Osteoblast (primary cell): ENCODE measurements around the gene PRKCE. TPM values are rescaled to one million over a fixed set of nuclear protein-coding genes. Genes with fewer than 3 reads are reported as not detected.
A peak's percentile ranks its signal among the peaks of the same experiment; 100 is the strongest.

Source experiments
- DNase-seq: peaks from one replicate; pipeline ENCODE4 v3.0.0; 2011; ENCODE audit warnings: low spot score, mixed read lengths; ENCODE audit not compliant: insufficient read length; ENCODE audit errors: missing footprints
- H2AFZ ChIP-seq: 2 replicates; pipeline ENCODE4 v1.6.0; 2011; ENCODE audit warnings: mild to moderate bottlenecking, low read length
- H3K27ac ChIP-seq: 2 replicates; pipeline ENCODE4 v1.5.1; 2011; ENCODE audit warnings: mild to moderate bottlenecking, low read depth, low read length, moderate library complexity
- H3K27me3 ChIP-seq: 2 replicates; pipeline ENCODE4 v1.6.0; 2012; ENCODE audit warnings: mild to moderate bottlenecking, control low read depth, inconsistent platforms, low read length, moderate library complexity; ENCODE audit not compliant: insufficient read depth
- H3K36me3 ChIP-seq: 2 replicates; pipeline ENCODE4 v1.5.1; 2011; ENCODE audit warnings: mild to moderate bottlenecking, low read length, control low read depth, moderate library complexity; ENCODE audit not compliant: insufficient read depth
- H3K4me1 ChIP-seq: 2 replicates; pipeline ENCODE4 v1.5.1; 2011; ENCODE audit warnings: mild to moderate bottlenecking, low read length, control low read depth, moderate library complexity; ENCODE audit not compliant: insufficient read depth
- H3K4me2 ChIP-seq: 2 replicates; pipeline ENCODE4 v1.6.0; 2011; ENCODE audit warnings: mild to moderate bottlenecking, low read length; ENCODE audit not compliant: insufficient read depth
- H3K4me3 ChIP-seq: fragments of 200-600 bp; sonication (generic); 3 replicates; pipeline ENCODE4 v1.5.1; 2012; ENCODE audit warnings: mild to moderate bottlenecking, low read length, inconsistent platforms; ENCODE audit not compliant: insufficient read depth
- H3K79me2 ChIP-seq: 2 replicates; pipeline ENCODE4 v1.6.0; 2012; ENCODE audit warnings: mild to moderate bottlenecking, low read length, control low read depth, inconsistent platforms; ENCODE audit not compliant: insufficient read depth
- H3K9me3 ChIP-seq: 2 replicates; pipeline ENCODE4 v1.5.1; 2011; ENCODE audit warnings: low read depth, low read length, control low read depth
- H4K20me1 ChIP-seq: 2 replicates; pipeline ENCODE4 v1.6.0; 2012; ENCODE audit warnings: mild to moderate bottlenecking, low read length, control low read depth; ENCODE audit not compliant: insufficient read depth
- total RNA-seq: library from RNA; depleted of rRNA; stranded (reverse); fragments of >200 nt; gene quantifications from 2 replicates; pipeline ENCODE4 v1.2.3, GENCODE V29; 2012
- TF ChIP-seq, protein P1 (sequence below): IDR thresholded peaks from 2 replicates; pipeline ENCODE4 v1.5.1; 2011; ENCODE audit warnings: mild to moderate bottlenecking, low read depth, low read length, moderate library complexity; ENCODE audit errors: extremely low read depth

Gene PRKCE
- total RNA-seq, 1 donor, result 22.1 TPM

DNA sequence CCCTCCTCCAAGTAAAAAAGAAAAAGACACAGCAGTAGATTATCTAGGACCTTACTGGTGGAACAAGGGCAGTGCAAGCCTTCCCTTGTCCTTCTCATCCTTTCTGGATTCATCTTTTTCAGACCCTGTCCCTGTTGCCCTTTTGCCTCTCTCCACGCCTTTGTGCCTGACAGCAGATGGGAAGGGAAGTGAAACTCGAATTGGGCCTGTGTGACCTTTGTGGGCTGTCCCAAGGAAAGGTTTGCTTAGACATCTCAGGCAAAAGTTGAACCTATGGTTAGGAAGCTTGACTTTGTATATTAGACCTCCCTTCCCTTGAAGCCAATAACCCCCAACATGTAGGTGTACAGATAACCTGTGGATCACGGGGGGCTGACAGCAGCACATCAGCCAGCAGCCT is 185.3 kb downstream of the PRKCE start:
- Histone ChIP-seq H4K20me1 (peaks cover 5% of the 10 kb centered on the region), H3K9me3 (no peaks in the 10 kb centered on the region), H3K79me2 (no peaks in the 10 kb centered on the region), H3K4me3 (no peak overlapping the region), H2AFZ (no peak overlapping the region), H3K4me2 (no peak overlapping the region), H3K27ac (no peak overlapping the region), H3K4me1 (peaks cover 16% of the 10 kb centered on the region), H3K27me3 (no peaks in the 10 kb centered on the region), H3K36me3 (no peaks in the 10 kb centered on the region)
- TF ChIP-seq, protein P1, sequence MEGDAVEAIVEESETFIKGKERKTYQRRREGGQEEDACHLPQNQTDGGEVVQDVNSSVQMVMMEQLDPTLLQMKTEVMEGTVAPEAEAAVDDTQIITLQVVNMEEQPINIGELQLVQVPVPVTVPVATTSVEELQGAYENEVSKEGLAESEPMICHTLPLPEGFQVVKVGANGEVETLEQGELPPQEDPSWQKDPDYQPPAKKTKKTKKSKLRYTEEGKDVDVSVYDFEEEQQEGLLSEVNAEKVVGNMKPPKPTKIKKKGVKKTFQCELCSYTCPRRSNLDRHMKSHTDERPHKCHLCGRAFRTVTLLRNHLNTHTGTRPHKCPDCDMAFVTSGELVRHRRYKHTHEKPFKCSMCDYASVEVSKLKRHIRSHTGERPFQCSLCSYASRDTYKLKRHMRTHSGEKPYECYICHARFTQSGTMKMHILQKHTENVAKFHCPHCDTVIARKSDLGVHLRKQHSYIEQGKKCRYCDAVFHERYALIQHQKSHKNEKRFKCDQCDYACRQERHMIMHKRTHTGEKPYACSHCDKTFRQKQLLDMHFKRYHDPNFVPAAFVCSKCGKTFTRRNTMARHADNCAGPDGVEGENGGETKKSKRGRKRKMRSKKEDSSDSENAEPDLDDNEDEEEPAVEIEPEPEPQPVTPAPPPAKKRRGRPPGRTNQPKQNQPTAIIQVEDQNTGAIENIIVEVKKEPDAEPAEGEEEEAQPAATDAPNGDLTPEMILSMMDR, result no peak
- DNase-seq, result no peak

DNA sequence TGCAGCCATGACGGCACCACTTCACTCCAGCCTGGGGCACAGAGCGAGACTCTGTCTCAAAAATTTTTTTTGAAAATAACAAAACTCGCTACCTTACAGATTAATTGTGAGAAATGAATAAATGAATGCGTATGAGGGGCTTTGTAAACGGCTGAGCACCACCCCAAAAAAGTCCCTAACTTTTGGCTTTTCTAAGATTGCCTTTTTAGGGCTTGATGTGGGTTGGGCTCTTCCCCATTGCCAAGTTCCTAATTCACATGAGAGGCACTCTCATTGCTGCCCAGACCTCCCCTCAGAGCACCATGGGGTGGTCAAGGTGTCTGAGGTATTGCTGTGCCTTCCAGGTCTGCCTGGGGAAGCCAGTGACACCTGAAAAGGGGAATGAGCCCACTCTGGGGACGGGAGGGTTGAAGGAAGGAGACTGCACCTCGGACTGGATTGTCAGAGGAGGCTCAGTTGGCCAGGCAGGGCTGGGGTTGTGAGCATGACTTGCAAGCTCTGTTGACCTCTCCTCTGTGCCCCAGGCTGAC is 186.4 kb downstream of the PRKCE start:
- no peak for DNase-seq
- Histone ChIP-seq H2AFZ (no peak overlapping the region), H3K36me3 (no peaks in the 10 kb centered on the region), H4K20me1 (peaks cover 5% of the 10 kb centered on the region), H3K27me3 (no peaks in the 10 kb centered on the region), H3K79me2 (no peaks in the 10 kb centered on the region), H3K27ac (no peak overlapping the region), H3K4me3 (no peak overlapping the region), H3K9me3 (no peaks in the 10 kb centered on the region), H3K4me1 (peaks cover 16% of the 10 kb centered on the region), H3K4me2 (no peak overlapping the region)
- TF ChIP-seq, protein P1, result no peak

DNA sequence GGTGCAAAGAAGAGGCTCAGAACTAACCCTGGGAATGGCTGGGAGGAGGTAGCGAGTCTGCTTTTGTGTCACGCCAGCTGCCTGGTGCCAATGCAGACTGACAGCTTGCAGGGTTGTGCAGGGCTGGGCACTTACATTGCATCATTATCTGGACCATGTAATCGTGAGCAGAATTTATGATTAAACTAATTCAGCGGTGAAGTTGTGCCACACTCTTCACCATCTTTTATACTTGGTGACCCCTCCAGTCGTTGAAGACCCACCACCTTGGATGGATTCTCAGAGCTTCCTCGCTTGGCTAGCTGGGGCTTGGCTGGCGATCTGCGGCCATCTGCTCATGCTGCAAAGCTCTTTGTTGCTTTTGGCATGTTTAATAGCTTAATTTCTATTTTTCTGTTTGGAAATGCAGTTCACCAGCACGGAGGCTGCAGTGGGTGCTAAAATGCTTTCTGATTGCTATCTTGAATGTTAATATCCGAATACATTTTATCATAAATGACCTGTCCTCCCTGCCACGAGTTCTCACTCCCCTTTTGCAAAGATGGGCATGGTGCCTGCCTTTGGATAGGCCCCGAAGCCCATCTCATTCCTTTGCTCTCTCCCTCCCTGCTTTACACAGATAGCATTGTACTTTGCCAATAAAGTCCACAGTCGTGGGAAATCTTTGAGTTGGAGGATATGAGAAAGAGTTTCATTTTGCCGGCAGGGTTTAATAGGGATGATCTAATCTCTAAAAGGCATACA is 188.2 kb downstream of the PRKCE start:
- H3K9me3 ChIP-seq, result no peaks in the 10 kb centered on the region
- H3K27ac ChIP-seq, result peak overlapping the region; percentile 51
- TF ChIP-seq, protein P1, result no peak
- H3K27me3 ChIP-seq, result no peaks in the 10 kb centered on the region
- no peaks in the 10 kb centered on the region for H3K36me3 ChIP-seq
- H3K4me2 ChIP-seq, result peak overlapping the region; percentile 83
- DNase-seq, result peak; percentile 69
- no peaks in the 10 kb centered on the region for H3K79me2 ChIP-seq
- peak overlapping the region; percentile 68 for H2AFZ ChIP-seq
- peaks cover 5% of the 10 kb centered on the region for H4K20me1 ChIP-seq
- peak overlapping the region; percentile 59 for H3K4me3 ChIP-seq
- peaks cover 16% of the 10 kb centered on the region for H3K4me1 ChIP-seq

DNA sequence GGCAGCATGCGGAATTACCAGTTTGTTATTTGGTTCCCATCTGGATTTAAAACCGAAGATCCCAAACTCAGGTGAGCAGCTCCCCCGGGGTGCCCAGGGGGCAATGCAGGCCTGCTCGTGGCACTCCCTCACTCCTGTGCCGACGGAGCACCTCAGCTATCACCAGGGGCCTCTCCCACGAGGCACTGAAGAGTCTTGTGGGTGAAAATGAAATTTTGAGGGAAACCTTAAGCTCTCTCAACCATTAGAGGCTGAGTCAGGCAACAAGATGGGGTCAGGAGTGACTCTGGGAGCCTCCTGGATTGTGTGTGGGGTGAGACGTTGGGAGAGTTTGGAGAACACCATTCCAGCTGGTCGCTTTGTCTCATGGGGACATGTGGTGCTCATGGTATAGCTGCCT is 189.0 kb downstream of the PRKCE start:
- TF ChIP-seq, protein P1, result no peak
- no peak overlapping the region for H3K4me3 ChIP-seq

More for the DNA sequence above, 189.0 kb downstream of the PRKCE start:
- DNase-seq, result peak; percentile 79
- Histone ChIP-seq H3K36me3 (no peaks in the 10 kb centered on the region), H3K4me2 (no peak overlapping the region), H3K4me1 (peaks cover 16% of the 10 kb centered on the region), H3K79me2 (no peaks in the 10 kb centered on the region), H2AFZ (no peak overlapping the region), H4K20me1 (peaks cover 5% of the 10 kb centered on the region), H3K9me3 (no peaks in the 10 kb centered on the region), H3K27me3 (no peaks in the 10 kb centered on the region), H3K27ac (no peak overlapping the region)
